Measurements from ENCODE around the gene KIRREL3. TPM values are rescaled to one million over a fixed set of nuclear protein-coding genes. Genes with fewer than 3 reads are reported as not detected.

Gene KIRREL3
- total and polyA plus RNA-seq, 2 of the 8 experiments (the other 6 are each of a cell fraction or from before 2014, with no cell fraction given): 0.29 to 0.32 TPM

DNA sequence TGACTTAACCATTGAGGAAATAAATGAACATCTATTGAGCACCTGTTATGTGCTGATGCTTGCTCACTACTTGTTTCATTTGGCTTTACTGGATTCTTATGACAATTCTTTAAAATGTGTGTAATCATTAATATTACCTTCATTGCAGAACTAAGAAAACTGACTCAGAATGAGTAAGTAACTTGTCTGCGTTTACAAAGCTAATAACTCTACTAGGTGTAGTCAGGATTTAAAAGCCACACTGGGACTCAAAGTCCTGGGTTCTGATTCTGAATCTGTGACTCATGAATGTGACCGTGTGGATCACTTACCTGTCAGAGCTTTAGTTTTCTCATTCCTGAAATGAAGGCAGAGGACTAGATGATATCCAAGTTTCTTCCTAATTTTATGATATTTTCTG, 23.4 kb upstream of the KIRREL3 start (continued):
- TF ChIP-seq, protein P1, sequence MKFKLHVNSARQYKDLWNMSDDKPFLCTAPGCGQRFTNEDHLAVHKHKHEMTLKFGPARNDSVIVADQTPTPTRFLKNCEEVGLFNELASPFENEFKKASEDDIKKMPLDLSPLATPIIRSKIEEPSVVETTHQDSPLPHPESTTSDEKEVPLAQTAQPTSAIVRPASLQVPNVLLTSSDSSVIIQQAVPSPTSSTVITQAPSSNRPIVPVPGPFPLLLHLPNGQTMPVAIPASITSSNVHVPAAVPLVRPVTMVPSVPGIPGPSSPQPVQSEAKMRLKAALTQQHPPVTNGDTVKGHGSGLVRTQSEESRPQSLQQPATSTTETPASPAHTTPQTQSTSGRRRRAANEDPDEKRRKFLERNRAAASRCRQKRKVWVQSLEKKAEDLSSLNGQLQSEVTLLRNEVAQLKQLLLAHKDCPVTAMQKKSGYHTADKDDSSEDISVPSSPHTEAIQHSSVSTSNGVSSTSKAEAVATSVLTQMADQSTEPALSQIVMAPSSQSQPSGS (IDR thresholded peaks at IDR 0.05; ENCODE audit: low read length): no peak
- TF ChIP-seq KDM5A (IDR thresholded peaks at IDR 0.05; ENCODE audit: low read length): no peak
- no peak for TF ChIP-seq POLR2AphosphoS5 (IDR thresholded peaks at IDR 0.05; ENCODE audit: low read depth, low read length)
- no peak for TF ChIP-seq KDM1A (IDR thresholded peaks at IDR 0.05; ENCODE audit: borderline replicate concordance, low read length)

Data from H1 (cell line).